GM21367 (cell line): ENCODE results near the gene PEPD.
"Not testable (repeated sequence)": the region's sequence is repeated elsewhere in the genome, so short reads cannot be mapped to it uniquely, and the experiment has no call there.

Source experiments
- ATAC-seq: cut with Tn5 transposase; IDR thresholded peaks from one replicate; pipeline ENCODE4 v1.9.1; 2021; ENCODE audit not compliant: unreplicated experiment

PEPD gene

GRCh38 chr19:33479570-33479969 lies 42.0 kb downstream of the PEPD start:
- ATAC-seq, result not testable (repeated sequence)

DNA sequence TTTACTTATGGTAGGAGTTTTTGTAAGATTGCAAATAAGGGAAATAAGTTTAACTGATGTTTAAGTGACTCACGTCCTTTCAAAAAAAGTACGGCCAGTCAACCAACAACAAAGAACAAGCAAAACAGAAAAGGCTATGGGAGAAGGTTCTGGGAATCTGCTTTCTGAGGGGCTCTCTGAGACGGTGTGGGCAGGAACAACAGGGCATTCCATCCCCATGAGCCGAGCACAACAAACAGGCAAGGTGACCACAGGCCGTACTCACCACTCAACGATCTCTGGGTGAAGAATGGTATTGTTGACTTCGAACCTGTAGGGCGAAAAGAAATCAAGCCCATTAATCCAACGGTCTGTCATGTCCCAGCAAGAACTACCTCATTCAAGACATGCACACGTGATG lies 43.8 kb downstream of the PEPD start:
- no peak for ATAC-seq

DNA sequence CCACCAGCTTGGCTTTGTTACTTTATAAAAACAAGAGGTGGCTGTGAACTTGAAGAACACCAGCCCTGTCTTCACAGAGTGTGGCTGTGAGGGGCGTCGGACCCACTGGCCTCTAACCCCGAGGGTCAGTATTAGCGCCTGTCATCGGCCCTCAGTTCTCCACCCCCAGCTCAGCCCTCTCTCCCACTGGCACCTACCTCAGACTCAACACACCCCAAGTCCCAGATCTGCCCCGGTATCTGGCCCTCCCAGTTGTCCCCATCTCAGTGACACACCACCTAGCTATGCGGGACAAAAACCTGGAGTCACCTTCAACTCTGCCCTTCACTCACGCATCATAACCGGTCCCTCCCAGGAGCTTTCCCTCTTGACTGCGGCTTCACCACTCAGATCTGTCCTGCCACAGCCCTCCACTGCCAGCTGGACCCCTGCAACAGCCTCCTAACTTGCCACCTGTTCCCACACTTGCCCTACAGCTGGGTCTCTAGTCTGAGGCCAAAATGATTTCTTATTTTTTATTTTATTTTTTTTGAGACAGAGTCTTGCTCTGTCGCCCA lies 45.4 kb downstream of the PEPD start:
- no peak for ATAC-seq

GRCh38 chr19:33473653-33474305 lies 47.8 kb downstream of the PEPD start:
- ATAC-seq, result no peak

- no peak for ATAC-seq
Measured at GRCh38 chr19:33472691-33473652, 48.6 kb downstream of the PEPD start.

DNA sequence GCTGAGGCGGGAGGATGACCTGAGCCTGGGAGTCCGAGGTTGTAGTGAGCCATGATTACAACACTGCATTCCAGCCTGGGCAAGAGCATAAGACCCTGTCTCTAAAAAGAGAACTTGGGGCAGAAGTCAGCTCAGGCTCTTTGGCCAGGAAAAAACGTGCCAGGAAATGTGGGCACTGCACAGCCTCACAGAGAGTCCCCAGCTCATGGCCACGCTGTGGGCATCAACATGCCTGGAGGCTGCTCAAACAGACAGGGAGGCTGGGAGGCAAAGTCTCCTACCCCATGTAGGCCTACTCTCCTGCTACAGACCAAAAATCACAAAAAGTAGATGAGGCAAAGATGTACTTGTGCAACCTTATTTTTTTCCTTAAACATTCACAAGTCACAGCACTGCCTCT lies 49.4 kb downstream of the PEPD start:
- ATAC-seq, result no peak

DNA sequence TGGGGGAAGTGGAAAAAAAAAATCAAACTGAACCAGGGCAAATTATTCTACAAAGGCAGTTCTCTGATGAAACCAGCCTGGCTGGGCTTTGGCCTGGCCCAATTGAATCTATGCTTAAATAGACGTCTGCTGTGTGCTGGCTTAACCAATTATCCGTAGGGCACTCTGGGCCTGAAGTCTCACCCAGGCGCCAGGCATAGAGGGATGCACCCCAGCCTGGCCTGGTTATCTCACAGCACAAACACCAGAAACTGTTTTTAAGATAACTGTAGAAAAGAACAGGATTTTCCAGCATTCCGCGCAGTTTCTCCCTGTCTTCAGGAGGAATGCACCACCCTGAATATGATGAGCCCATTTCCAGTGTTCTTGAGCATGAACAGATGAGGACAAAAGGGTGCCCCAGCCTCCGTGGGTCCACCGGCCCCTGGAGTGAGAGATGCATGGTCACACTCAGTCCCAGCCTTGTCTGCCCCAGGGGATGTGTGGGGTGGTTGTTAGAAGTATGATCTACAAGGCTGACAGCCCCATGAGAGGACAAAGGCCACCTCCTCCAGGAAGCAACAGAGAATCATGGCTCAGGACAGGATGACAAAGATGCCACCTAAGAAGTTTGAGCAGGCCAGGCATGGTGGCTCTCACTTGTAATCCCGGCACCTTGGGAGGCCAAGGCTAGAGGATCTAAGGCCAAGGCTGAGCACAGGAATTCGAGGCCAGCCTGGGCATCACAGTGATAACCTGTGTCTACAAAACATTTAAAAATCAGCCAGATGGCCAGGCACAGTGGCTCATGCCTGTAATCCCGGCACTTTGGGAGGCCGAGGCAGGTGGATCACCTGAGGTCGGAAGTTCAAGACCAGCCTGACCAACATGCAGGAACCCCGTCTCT lies 50.2 kb downstream of the PEPD start:
- ATAC-seq, result no peak

DNA sequence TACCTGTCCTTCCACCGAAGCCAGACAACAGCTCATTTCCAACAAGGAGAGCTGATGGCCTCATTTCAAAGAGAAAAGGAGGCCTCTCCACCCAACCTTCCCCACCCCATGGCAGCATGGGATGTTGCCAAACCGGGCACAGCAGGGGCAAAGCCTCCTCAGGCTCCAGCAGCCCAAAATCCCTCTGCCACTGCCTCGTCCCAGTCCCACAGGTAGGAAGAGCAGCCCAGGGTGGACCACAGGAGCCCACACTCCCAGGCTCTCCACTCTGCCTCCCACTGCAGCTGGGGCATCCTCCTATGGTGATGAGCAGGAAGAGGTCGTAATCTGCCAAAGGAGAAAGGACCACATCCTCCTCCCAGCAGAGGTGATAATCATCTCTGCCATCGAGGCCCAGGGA lies 50.9 kb downstream of the PEPD start:
- ATAC-seq, result no peak

DNA sequence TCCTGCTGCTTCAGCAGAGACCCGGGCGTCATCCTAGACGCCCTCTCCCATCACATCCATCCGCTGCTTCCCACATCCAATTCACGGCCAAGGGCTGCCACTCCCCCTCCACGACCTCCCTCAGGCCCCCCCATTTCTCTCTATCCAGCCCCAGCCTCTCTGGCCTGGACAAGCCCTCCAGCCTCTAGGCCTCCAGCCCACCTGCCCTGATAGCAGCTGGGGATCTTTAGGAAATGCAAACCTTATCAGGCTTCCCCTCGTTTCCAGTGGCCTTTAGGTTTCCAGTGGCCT lies 51.6 kb downstream of the PEPD start:
- ATAC-seq, result no peak

DNA sequence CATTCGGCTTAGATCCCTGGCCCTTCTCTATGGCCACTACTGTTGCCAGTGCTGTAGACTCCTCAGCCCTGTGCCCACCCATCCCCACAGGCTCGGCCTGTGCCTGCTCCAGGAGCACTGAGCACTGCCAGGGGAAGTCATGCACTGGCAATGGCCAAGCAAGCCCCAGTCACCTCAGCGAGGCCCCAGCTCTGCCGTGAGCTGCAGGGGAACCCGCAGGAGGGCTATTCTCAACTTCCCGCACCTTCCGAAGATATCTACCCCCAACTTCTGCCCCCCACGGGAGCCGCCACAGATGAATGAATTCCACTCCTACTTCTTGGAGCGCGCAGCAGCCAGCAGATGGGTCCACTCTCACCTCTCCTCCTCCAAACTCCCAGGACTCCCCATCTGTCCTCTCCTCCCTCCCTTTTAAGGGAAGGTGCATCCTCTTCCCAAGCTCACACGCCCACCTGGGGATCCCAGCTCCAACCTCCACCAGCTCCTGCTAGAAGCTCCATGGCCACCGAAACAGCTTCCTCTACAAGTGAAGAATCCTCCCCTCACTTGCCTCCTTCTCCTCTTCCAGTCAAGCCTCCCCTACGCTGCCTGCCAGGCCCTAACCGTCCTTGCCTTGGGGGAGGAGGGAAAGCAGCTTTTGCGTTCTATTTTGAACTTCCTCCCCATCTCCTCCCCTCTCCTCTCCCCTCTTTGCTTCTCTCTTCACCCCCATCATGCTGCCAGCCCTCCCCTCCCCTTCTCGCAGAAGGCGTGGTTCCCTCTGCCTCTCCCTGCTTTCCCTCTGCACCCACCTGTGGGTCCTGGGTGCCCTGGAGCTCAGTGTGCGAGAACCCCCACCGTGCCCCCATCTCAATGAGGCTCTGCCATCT lies 52.2 kb downstream of the PEPD start:
- no peak for ATAC-seq

- ATAC-seq, result no peak
Measured at GRCh38 chr19:33468361-33469170, 53.0 kb downstream of the PEPD start.

DNA sequence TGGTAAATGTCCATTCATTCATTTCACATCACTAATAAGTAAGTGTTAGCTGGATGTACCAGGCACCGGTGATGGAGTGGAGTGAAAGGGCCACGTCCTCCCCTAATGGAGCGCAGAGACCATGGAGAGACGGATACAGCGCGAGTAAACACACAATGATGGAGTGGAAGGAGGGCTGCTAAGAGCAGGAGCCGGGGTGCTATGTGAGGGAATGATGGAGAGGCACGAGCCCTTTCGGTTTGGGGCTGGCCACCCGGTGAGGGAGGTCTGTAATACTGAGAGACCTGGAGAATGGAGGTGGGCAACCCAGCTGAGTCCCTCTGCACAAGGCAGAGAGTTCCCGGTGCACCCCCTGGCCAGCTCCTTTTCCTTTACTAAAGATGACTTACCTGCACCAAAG lies 53.7 kb downstream of the PEPD start:
- no peak for ATAC-seq

- no peak for ATAC-seq
Measured at GRCh38 chr19:33465834-33466233, 55.8 kb downstream of the PEPD start.

- ATAC-seq, result no peak
Measured at GRCh38 chr19:33465371-33465770, 56.2 kb downstream of the PEPD start.

DNA sequence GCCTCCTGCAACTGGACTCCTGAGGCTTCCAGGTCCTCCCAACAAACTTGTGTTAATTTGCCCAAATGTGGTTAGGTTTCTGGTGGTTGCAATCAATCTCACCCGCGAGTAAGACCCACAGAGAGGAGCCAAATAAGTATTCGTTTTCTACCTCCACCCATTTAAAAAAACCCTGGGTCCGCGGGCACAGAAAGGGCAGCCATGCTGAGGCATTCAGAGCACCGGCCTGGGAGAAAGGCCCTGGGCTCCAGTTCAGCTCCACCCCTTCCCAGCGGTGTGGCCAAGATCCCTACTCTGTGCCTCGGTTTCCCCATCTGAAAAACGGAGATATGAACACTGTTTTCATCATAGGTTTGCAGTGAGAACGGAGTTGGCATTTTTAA lies 56.9 kb downstream of the PEPD start:
- no peak for ATAC-seq

DNA sequence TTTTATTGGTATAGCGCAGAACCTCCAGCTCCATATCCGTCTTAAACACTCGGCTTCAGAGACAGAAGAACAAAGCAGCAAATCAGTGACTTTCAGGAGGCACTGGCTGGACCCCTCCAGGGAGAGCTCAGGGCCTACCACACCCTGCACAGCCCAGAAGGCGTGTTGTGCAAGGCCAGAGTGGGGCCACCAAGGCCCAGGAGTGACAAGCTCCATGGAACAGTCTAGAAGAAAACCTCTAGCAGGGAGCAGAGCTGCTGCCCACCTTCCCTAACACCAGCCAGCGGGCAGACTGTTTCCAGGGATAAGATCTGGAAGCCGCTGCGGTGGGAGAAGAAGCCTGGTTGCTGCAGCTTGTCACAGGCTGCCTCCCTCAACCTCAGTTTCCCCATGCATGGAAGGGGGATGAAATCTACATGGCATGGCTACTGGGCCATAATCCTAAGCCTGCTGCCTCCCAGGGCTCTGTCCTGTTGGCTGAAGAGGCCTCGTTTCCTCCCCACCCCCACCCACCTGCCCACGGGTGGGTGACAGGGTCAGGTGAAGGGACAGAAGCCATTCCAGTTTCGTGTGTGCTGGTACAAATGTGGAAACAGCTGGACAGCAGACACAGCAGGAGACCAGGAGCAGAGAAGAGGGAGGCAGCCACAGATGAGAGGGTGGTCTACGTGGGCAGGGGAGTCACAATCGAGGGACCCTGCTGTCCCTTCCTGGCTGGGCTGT lies 57.4 kb downstream of the PEPD start:
- ATAC-seq, result no peak

DNA sequence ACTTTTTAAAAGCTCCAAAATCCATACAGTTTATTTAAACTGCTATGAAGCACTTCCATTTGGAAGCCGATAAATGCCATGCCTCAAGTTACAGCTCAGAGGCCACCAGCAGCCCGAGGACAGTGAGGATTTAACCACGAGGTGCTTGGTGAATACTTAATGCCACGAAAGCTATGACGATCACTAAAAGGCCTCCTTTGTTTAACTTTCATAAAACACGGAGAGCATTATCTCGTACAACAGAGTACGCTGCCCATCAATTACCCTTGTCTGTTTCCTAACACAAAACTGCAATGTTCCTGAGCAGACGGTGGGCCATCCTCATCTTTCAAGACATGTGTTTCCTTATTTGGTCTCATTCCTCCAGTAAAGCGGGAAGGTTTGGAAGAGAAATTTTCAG lies 58.4 kb downstream of the PEPD start:
- no peak for ATAC-seq

GRCh38 chr19:33462112-33462791 lies 59.3 kb downstream of the PEPD start:
- ATAC-seq, result no peak
